Measurements from ENCODE around the gene RNF41.

- TF ChIP-seq NR3C1 (CRISPR knock-in tag; conservative IDR thresholded peaks at IDR 0.05; ENCODE audit: low read depth) (no peak), ESRRA (CRISPR knock-in tag; IDR thresholded peaks at IDR 0.05; ENCODE audit: borderline replicate concordance) (no peak), ATF2 (CRISPR knock-in tag; IDR thresholded peaks at IDR 0.05; ENCODE audit: borderline replicate concordance, low read depth) (no peak), CTCF (IDR thresholded peaks at IDR 0.05) (no peak), ZNF423 (CRISPR knock-in tag; IDR thresholded peaks at IDR 0.05) (no peak), ATF3 (CRISPR knock-in tag; conservative IDR thresholded peaks at IDR 0.05) (no peak), ETV6 (CRISPR knock-in tag; IDR thresholded peaks at IDR 0.05) (no peak), HMGXB4 (CRISPR knock-in tag; IDR thresholded peaks at IDR 0.05) (no peak), JUN (CRISPR knock-in tag; IDR thresholded peaks at IDR 0.05) (no peak), ATF6 (CRISPR knock-in tag; IDR thresholded peaks at IDR 0.05) (no peak)
Measured at GRCh38 chr12:56247923-56248322, 26.2 kb upstream of the RNF41 start.

Data from WTC11 (cell line).